SK-N-SH treated with all-trans-retinoic acid at 6 μM for 48 hours (cell line): ENCODE measurements around the gene MYO9B.

ENCODE experiments used
- PATZ1 ChIP-seq: fragments of 250-450 bp; sonication (Bioruptor Pico); IDR thresholded peaks from 2 replicates; pipeline ENCODE4 v1.8.0; 2020; ENCODE audit warnings: mild to moderate bottlenecking, moderate library complexity, borderline replicate concordance
- RARB ChIP-seq: fragments of 250-450 bp; sonication (Bioruptor Pico); IDR thresholded peaks from 2 replicates; pipeline ENCODE4 v1.8.0; 2021; ENCODE audit warnings: mild to moderate bottlenecking, moderate library complexity
- ZFP30 ChIP-seq: fragments of 450-650 bp; formaldehyde crosslinking; IDR thresholded peaks from 2 replicates; pipeline ENCODE4 v1.5.0; 2022; ENCODE audit warnings: mild to moderate bottlenecking, moderate library complexity
- TF ChIP-seq, protein P1 (sequence below): fragments of 250-450 bp; sonication (Bioruptor Pico); IDR thresholded peaks from 2 replicates; pipeline ENCODE4 v1.5.1; 2021; ENCODE audit warnings: mild to moderate bottlenecking, moderate library complexity
- TF ChIP-seq, protein P2 (sequence below): fragments of 250-450 bp; sonication (Bioruptor Pico); IDR thresholded peaks from 2 replicates; pipeline ENCODE4 v1.5.1; 2020; ENCODE audit warnings: low read depth, mild to moderate bottlenecking, moderate library complexity

- TF ChIP-seq PATZ1 (CRISPR knock-in tag) (0 out of 2 replicates have a peak, but pooled peaks have one; percentile 47), ZFP30 (CRISPR knock-in tag) (no peak), RARB (CRISPR knock-in tag) (peak; percentile 26; the same call in 1 of the 2 replicates)
- TF ChIP-seq, protein P1, sequence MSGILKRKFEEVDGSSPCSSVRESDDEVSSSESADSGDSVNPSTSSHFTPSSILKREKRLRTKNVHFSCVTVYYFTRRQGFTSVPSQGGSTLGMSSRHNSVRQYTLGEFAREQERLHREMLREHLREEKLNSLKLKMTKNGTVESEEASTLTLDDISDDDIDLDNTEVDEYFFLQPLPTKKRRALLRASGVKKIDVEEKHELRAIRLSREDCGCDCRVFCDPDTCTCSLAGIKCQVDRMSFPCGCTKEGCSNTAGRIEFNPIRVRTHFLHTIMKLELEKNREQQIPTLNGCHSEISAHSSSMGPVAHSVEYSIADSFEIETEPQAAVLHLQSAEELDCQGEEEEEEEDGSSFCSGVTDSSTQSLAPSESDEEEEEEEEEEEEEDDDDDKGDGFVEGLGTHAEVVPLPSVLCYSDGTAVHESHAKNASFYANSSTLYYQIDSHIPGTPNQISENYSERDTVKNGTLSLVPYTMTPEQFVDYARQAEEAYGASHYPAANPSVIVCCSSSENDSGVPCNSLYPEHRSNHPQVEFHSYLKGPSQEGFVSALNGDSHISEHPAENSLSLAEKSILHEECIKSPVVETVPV (CRISPR knock-in tag) = no peak
- TF ChIP-seq, protein P2, sequence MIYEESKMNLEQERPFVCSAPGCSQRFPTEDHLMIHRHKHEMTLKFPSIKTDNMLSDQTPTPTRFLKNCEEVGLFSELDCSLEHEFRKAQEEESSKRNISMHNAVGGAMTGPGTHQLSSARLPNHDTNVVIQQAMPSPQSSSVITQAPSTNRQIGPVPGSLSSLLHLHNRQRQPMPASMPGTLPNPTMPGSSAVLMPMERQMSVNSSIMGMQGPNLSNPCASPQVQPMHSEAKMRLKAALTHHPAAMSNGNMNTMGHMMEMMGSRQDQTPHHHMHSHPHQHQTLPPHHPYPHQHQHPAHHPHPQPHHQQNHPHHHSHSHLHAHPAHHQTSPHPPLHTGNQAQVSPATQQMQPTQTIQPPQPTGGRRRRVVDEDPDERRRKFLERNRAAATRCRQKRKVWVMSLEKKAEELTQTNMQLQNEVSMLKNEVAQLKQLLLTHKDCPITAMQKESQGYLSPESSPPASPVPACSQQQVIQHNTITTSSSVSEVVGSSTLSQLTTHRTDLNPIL (CRISPR knock-in tag) = no peak
Measured at GRCh38 chr19:17215127-17215971, 139.8 kb downstream of the MYO9B start, which contains the start of gene USE1.
